Measurements from ENCODE around the gene ANXA2. TPM values are rescaled to one million over a fixed set of nuclear protein-coding genes. Genes with fewer than 3 reads are reported as not detected.

Gene ANXA2
- total RNA-seq, 1 donor from 2014 or later = 730 TPM

GRCh38 chr15:60320365-60320764 is 77.4 kb downstream of the ANXA2 start:
- no peak for DNase-seq (ENCODE audit: low spot score in 2 of 2)
- Histone ChIP-seq H3K27ac (no peak overlapping the region), H3K4me3 (no peak overlapping the region), H3K4me1 (no peaks in the 10 kb centered on the region), H3K9me3 (no peaks in the 10 kb centered on the region), H3K27me3 (no peaks in the 10 kb centered on the region), H3K36me3 (no peaks in the 10 kb centered on the region)
- TF ChIP-seq CTCF (IDR thresholded peaks at IDR 0.05) = no peak
- intact Hi-C loops (cut with DNase I) = no loop called here

GRCh38 chr15:60318216-60318867 is 79.4 kb downstream of the ANXA2 start:
- H3K27ac ChIP-seq = no peak overlapping the region
- no peaks in the 10 kb centered on the region for H3K36me3 ChIP-seq
- intact Hi-C loops (cut with DNase I) = no loop called here
- H3K4me3 ChIP-seq = no peak overlapping the region
- no peaks in the 10 kb centered on the region for H3K4me1 ChIP-seq
- H3K27me3 ChIP-seq = no peaks in the 10 kb centered on the region
- H3K9me3 ChIP-seq = no peaks in the 10 kb centered on the region
- DNase-seq (ENCODE audit: low spot score in 2 of 2) = no peak
- TF ChIP-seq CTCF (IDR thresholded peaks at IDR 0.05) = no peak

- H3K27me3 ChIP-seq = no peaks in the 10 kb centered on the region
- no peak overlapping the region for H3K27ac ChIP-seq
- H3K4me3 ChIP-seq = no peak overlapping the region
- H3K36me3 ChIP-seq = no peaks in the 10 kb centered on the region
- no peak for DNase-seq (ENCODE audit: low spot score in 2 of 2)
- no peaks in the 10 kb centered on the region for H3K9me3 ChIP-seq
- intact Hi-C loops (cut with DNase I) = no loop called here
- no peak for TF ChIP-seq CTCF (IDR thresholded peaks at IDR 0.05)
- no peaks in the 10 kb centered on the region for H3K4me1 ChIP-seq
Observed at GRCh38 chr15:60316961-60317360, 80.8 kb downstream of the ANXA2 start.

GRCh38 chr15:60315878-60316277 is 81.9 kb downstream of the ANXA2 start:
- no peak overlapping the region for H3K27ac ChIP-seq
- H3K4me3 ChIP-seq = no peak overlapping the region
- intact Hi-C loops (cut with DNase I) = no loop called here
- H3K27me3 ChIP-seq = no peaks in the 10 kb centered on the region
- no peak for TF ChIP-seq CTCF (IDR thresholded peaks at IDR 0.05)
- no peak for DNase-seq (ENCODE audit: low spot score in 2 of 2)
- no peaks in the 10 kb centered on the region for H3K4me1 ChIP-seq
- H3K36me3 ChIP-seq = no peaks in the 10 kb centered on the region
- H3K9me3 ChIP-seq = no peaks in the 10 kb centered on the region

GRCh38 chr15:60313906-60314305 is 83.9 kb downstream of the ANXA2 start:
- H3K9me3 ChIP-seq = no peaks in the 10 kb centered on the region
- TF ChIP-seq CTCF (IDR thresholded peaks at IDR 0.05) = no peak
- H3K4me1 ChIP-seq = no peaks in the 10 kb centered on the region
- H3K36me3 ChIP-seq = no peaks in the 10 kb centered on the region
- H3K4me3 ChIP-seq = no peak overlapping the region
- H3K27ac ChIP-seq = no peak overlapping the region
- DNase-seq (ENCODE audit: low spot score in 2 of 2) = no peak
- intact Hi-C loops (cut with DNase I) = no loop called here
- no peaks in the 10 kb centered on the region for H3K27me3 ChIP-seq

GRCh38 chr15:60307034-60307433 is 90.8 kb downstream of the ANXA2 start:
- no peaks in the 10 kb centered on the region for H3K36me3 ChIP-seq
- H3K4me1 ChIP-seq = no peaks in the 10 kb centered on the region
- no peak overlapping the region for H3K4me3 ChIP-seq
- H3K27me3 ChIP-seq = no peaks in the 10 kb centered on the region
- intact Hi-C loops (cut with DNase I) = no loop called here
- TF ChIP-seq CTCF (IDR thresholded peaks at IDR 0.05) = no peak
- DNase-seq (ENCODE audit: low spot score in 2 of 2) = no peak
- H3K9me3 ChIP-seq = no peaks in the 10 kb centered on the region
- H3K27ac ChIP-seq = no peak overlapping the region
